Hindlimb muscle (tissue), 1 donor: ENCODE results near the gene TMEM14B. TPM values are rescaled to one million over a fixed set of nuclear protein-coding genes. Genes with fewer than 3 reads are reported as not detected.
"Not testable (repeated sequence)": the region's sequence is repeated elsewhere in the genome, so short reads cannot be mapped to it uniquely, and the experiment has no call there.

Experiments used
- DNase-seq: peaks from one replicate; pipeline ENCODE4 v3.0.0-alpha.2; 2013
- polyA plus RNA-seq: library from polyadenylated mRNA; unstranded; fragments of 120-200 nt; gene quantifications from one replicate; pipeline ENCODE4 v1.2.1, GENCODE V29; 2013; ENCODE audit not compliant: insufficient read length

Gene TMEM14B
- 65.9 TPM for polyA plus RNA-seq

- DNase-seq = peak; percentile 99
Observed at GRCh38 chr6:10747251-10747972, at the start of gene TMEM14B. Gene TMEM14B, plus strand, starts transcription at chr6:10747805. Its CDS starts 1,441 bp downstream, at chr6:10749246.

DNA sequence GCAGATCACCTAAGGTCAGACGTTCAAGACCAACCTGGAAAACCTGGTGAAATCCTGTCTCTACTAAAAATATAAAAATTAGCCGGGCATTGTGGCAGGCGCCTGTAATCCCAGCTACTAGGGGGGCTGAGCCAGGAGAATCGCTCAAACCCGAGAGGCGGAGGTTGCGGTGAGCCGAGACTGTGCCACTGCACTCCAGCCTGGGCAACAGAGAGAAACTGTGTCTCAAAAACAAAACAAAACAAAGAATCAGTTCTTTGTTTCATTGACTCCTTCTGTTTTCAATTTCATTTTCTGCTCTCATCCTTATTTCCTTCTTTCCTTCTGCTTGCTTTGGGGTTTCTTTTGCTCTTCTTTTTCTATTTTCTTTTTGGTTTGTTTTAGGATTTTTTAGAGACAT lies 33.6 kb upstream of the TMEM14B start:
- no peak for DNase-seq

- DNase-seq = no peak
Observed at GRCh38 chr6:10719296-10719963, 28.2 kb upstream of the TMEM14B start.

DNA sequence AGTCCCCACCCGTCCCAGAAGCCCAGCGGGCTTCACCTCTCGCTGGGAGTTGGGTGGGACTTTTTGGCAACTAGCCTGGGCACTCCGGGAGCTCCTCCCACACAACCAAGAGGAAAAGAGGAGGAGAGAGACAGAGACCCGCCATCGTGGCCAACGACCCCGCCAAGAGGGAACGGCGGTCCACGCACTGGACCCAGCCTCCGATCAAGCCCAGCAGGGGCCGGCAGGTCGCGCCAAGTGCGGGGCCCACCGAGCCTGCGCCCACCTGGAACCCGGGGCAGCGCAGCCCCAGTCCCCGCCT lies 27.7 kb upstream of the TMEM14B start:
- DNase-seq = peak; percentile 47

- peak; percentile 61 for DNase-seq
Observed at GRCh38 chr6:10720265-10720959, 27.2 kb upstream of the TMEM14B start.

GRCh38 chr6:10720960-10721849 lies 26.4 kb upstream of the TMEM14B start:
- not testable (repeated sequence) for DNase-seq

DNA sequence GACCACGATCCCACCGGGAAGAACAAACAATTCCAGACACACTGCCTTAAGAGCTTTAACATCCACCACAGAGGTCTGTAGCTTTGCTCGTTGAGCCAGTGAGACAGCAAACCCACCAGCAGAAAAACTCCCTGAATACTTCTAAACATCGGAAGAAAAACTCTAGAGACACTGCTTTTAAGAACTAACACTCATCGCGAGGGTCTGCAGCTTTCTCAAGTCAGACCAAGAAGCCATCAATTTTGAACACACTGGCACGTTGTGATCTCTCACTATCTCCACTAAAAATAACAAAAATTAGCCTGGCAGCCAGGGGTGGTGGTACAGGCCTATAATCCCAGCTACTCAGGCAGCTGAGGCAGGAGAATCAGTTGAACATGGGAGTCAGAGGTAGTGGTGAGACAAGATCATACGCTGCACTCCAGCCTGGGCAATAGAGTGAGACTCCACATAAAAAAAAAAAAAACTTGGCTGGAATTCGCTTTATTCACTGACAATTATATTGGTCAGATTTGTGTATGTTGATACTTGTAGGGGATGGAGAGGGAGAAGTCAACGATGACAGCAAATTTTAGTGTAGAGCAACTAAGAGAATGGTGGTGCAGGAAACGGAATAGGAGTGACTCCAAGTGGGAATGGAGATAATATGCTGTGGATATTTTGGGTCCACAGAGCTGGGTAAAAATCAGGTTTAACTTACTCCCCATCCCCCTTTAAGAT lies 25.6 kb upstream of the TMEM14B start:
- no peak for DNase-seq

DNA sequence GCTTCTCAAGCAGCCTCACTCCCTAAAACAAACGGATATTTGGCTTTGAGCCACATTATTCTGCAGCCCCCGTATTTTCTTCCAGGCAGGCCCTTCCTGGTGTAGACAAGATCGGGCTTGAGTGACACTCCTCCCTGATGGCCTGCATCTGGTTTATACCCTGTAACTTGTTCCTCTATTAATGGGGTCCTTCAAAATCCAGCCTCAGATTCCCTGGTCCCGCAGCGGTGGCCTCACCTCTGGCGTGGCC lies 25.1 kb upstream of the TMEM14B start:
- DNase-seq = no peak

DNA sequence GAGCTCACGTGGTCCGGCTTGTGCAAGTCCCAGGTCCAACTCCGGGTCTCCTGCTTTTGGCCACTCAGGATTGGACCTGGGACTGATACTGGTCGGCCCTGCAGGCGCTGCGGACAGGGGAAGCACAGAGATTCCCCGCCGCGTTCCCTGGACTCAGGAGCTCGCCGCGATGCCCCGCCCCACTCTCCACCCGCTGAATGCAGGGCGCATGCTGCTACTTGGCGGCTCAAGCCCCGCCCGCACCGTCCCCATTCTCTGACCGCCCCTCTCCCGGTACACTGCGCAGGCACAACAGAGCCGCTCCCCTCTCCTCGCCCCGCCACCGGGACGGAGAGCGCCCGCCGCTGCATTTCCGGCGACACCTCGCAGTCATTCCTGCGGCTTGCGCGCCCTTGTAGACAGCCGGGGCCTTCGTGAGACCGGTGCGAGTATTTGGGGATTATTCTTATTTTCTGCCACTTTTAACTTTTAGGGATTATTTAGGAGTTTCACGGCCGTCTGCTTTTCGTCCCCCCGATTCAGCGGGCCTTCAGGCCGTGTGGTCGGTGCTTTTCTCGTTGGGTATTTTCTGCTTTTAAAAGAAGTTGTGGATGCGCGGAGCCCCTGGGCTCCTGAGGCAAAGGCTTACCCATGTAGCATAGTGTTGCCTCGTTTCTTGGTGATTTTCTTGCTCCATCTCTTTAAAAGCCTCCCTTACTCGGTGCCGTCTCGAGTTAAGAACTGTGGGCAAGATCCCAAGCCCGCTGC lies 24.6 kb upstream of the TMEM14B start, which contains the start of gene TMEM14C:
TSS of gene TMEM14C (plus strand) at position 251 of the 747 bp plus-strand sequence. CDS start 1,544 bp downstream, outside the sequence.
- peak; percentile 98 for DNase-seq

GRCh38 chr6:10723567-10723881 lies 24.1 kb upstream of the TMEM14B start:
- no peak for DNase-seq

DNA sequence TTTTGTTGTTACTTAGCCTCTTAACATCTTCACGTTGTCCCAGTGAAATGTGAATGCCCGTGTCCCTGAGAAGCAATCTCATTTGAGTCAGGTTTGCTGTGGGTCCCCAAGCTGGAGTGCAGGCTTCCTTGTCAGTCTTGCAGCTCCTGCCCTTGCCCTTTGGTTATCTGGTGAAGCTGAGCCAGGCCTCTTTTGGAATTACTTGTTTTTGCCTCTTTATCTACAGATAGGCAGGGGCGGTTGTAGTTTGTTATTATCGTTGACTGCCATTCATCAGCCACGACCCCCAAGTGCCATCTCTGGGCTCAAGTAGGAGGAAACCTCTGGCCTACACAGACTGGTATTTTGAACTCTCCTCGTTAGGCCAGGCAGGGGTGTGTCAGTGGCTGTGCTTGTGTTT lies 22.6 kb upstream of the TMEM14B start:
- DNase-seq = no peak

- no peak for DNase-seq
Observed at GRCh38 chr6:10725716-10726115, 21.9 kb upstream of the TMEM14B start.

GRCh38 chr6:10730254-10730653 lies 17.4 kb upstream of the TMEM14B start:
- DNase-seq = no peak

- DNase-seq = no peak
Observed at GRCh38 chr6:10733151-10733715, 14.4 kb upstream of the TMEM14B start.

DNA sequence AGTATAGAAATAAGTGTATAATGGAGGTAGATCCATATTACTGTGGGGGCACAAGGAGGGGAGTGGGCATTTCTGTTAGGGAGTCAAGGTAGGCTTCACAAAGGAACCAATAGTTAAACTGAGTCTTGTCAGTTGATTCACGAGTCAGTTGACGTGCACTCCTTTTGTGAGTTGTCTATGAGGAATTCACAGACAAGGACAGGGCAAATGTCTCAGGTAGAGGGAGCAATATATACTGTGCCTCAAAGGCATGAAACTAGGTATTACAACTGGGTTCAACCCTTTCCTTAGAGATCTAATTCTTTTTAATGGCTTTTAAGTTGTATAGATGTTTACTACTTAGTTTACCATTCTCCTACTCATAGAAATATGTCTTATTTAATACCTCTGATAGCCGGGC lies 13.7 kb upstream of the TMEM14B start:
- no peak for DNase-seq

GRCh38 chr6:10736731-10737130 lies 10.9 kb upstream of the TMEM14B start:
- no peak for DNase-seq

- DNase-seq = no peak
Observed at GRCh38 chr6:10740061-10740460, 7.5 kb upstream of the TMEM14B start.

- DNase-seq = not testable (repeated sequence)
Observed at GRCh38 chr6:10741643-10742042, 6.0 kb upstream of the TMEM14B start.

GRCh38 chr6:10742251-10742650 lies 5.4 kb upstream of the TMEM14B start:
- DNase-seq = no peak

- no peak for DNase-seq
Observed at GRCh38 chr6:10743515-10743914, 4.1 kb upstream of the TMEM14B start.

DNA sequence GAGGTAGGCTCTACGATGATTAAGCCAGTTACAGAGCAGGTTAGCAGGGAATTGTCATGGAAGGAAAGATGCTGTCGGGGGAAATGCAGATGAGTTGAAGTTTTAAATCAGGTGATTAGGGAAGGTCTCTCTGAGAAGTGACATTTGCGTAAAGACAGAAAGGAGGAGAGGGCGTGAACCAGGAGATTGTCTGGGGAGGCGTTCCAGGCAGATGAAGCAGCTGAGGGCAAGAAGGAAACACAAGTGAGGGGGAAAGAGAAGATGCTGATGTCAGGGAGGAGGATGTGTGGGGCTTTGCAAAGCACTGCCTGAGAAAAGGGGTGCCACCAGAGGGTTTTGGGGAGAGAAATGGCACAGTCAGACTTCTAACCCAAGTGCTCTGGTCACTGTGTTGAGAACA lies 2.5 kb upstream of the TMEM14B start:
- no peak for DNase-seq
